H1 (cell line): Measurements from ENCODE around the gene HOXD12. TPM values are rescaled to one million over a fixed set of nuclear protein-coding genes. Genes with fewer than 3 reads are reported as not detected.

Experiments
- BCL11A ChIP-seq, 2 experiments: IDR thresholded peaks; one replicate each; pipeline ENCODE4 v1.6.1; 2011; ENCODE audit warnings: low read depth in 2 of 2, low read length in 2 of 2, mild to moderate bottlenecking in 2 of 2
- GABPA ChIP-seq: IDR thresholded peaks from 2 replicates; pipeline ENCODE4 v1.6.1; 2011; ENCODE audit warnings: mild to moderate bottlenecking, low read length, moderate library complexity, borderline replicate concordance; ENCODE audit not compliant: insufficient read depth
- GTF2F1 ChIP-seq: IDR thresholded peaks from 2 replicates; pipeline ENCODE4 v1.6.1; 2012; ENCODE audit warnings: low read depth, low read length, improper control_type of control experiment, borderline replicate concordance
- polyA plus RNA-seq, 7 experiments: library from polyadenylated mRNA; depleted of rRNA in 3 of 7; stranded (reverse) in 5 of 7; unstranded in 2 of 7; fragments of >200 nt in 5 of 7; fragments of 200-250 nt in 2 of 7; gene quantifications; 1 replicate in 5 of 7; 2 replicates in 1 of 7; 4 replicates in 1 of 7; pipeline versions ENCODE4 v1.2.1 to v1.2.3, GENCODE V29; 2011 to 2013; ENCODE audit warnings: missing spikeins in 2 of 7, mixed read lengths in 2 of 7
- total RNA-seq: library from RNA; stranded (reverse); fragmentation: NEBNext Ultra II Directional; extraction: Animal tissue kit (Norgen Biotek cat#: 25700); gene quantifications from 2 replicates; pipeline ENCODE4 v1.2.1, GENCODE V29; 2021
- TF ChIP-seq, protein P1 (sequence below): IDR thresholded peaks from 2 replicates; pipeline ENCODE4 v1.6.1; 2012; ENCODE audit warnings: inconsistent platforms

Gene HOXD12
- total and polyA plus RNA-seq, 2 of the 8 experiments (the other 6 are each of a cell fraction or from before 2014, with no cell fraction given): not detected

DNA sequence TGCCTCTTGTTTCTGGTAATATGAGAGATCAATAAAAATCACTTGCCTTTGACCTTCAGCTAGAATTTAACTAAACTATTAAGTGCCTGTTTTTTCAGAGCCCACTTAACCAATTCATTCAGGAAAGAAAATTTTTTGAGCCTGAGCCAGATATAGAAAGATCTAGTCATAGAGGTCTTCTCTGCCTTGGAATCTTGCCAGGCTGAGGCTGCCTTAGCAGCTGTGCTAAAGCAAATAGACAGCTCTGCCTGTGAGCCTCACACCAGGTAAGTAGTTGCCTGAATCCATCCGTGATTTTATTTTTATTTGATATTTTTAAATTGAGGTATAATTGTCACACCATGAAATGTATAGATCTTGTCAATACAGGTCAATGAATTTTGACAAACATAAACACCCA is 43.2 kb upstream of the HOXD12 start (continued):
- no peak for TF ChIP-seq GTF2F1
- no peak for TF ChIP-seq BCL11A (IDR thresholded peaks at IDR 0.05; ENCODE audit: low read depth in 2 of 2, low read length in 2 of 2)
- TF ChIP-seq, protein P1, sequence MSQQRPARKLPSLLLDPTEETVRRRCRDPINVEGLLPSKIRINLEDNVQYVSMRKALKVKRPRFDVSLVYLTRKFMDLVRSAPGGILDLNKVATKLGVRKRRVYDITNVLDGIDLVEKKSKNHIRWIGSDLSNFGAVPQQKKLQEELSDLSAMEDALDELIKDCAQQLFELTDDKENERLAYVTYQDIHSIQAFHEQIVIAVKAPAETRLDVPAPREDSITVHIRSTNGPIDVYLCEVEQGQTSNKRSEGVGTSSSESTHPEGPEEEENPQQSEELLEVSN: no peak
- TF ChIP-seq GABPA: no peak
